Peyer's patch (tissue), 4 donors: ENCODE data around the gene EIF3L. TPM values are rescaled to one million over a fixed set of nuclear protein-coding genes. Genes with fewer than 3 reads are reported as not detected.

Source experiments
- DNase-seq, 3 donors: peaks; one replicate each; pipeline ENCODE4 v3.0.0-alpha.2; 2017 to 2019
- H3K27ac ChIP-seq, 4 donors: fragments of 200-600 bp; sonication (generic); one replicate each; pipeline ENCODE4 v1.5.1; 2016 to 2019
- H3K27me3 ChIP-seq, 2 donors: fragments of 200-600 bp; sonication (generic); one replicate each; pipeline ENCODE4 v1.5.1; 2019
- H3K36me3 ChIP-seq, 3 donors: fragments of 200-600 bp; sonication (generic); one replicate each; pipeline ENCODE4 v1.5.1; 2016 to 2019
- H3K4me1 ChIP-seq, 4 donors: fragments of 200-600 bp; sonication (generic); one replicate each; pipeline ENCODE4 v1.5.1; 2016 to 2019
- H3K4me3 ChIP-seq, 4 donors: fragments of 200-600 bp; sonication (generic); 1 replicate in 3 of 4; 2 replicates in 1 of 4; pipeline ENCODE4 v1.5.1; 2016 to 2019; ENCODE audit warnings: mild to moderate bottlenecking in 1 of 4
- H3K9me3 ChIP-seq, 4 donors: fragments of 200-600 bp; sonication (generic); one replicate each; pipeline ENCODE4 v1.5.1; 2016 to 2019; ENCODE audit warnings: mild to moderate bottlenecking in 1 of 4
- POLR2A ChIP-seq, 2 donors: fragments of 450-650 bp; IDR thresholded peaks; one replicate each; pipeline ENCODE4 v1.5.1; 2017; ENCODE audit warnings: antibody characterized with exemption in 2 of 2, mild to moderate bottlenecking in 2 of 2, moderate library complexity in 2 of 2
- total RNA-seq, 4 donors: library from RNA; depleted of rRNA; stranded (reverse); fragments of >200 nt; gene quantifications; one replicate each; pipeline ENCODE4 v1.1.0, GENCODE V29; 2016
- TF ChIP-seq, protein P1 (sequence below), 6 experiments: fragments of 450-650 bp in 4 of 6; fragments of 200-600 bp in 2 of 6; sonication (generic) in 1 of 6; IDR thresholded peaks; one replicate each; pipeline ENCODE4 v1.5.1; 2017 to 2019; ENCODE audit warnings: antibody characterized with exemption in 6 of 6, mild to moderate bottlenecking in 3 of 6, moderate library complexity in 1 of 6

Gene EIF3L
- total RNA-seq, 4 donors from 2014 or later = 123 to 229 (median 185) TPM

DNA sequence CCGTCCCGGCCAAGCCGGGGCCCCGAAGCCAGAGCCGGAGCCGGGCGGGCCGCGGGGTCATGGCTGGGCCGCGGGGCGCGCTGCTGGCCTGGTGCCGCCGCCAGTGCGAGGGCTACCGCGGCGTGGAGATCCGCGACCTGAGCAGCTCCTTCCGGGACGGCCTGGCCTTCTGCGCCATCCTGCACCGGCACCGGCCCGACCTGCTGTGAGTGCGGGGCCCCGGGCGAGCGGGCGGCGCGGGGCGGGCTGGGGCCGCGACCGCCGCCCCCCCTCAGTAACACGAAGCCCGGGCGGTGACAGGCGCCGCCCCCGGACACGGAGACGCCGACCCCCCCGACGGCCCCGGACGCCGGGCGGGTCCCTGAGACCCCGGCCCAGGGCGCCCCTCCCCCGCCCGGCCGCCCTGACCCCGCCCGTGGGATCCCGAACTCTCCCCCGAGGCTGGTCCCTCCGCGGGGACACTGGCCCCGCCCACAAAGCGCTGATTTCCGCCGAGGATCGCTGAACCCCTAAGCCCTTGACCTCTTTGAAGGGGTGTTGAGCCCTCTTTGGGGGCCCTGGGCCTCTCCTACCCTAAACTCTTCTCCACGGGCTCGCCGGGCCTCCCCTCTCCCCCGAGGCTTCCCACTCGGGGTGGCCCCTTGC, 57.3 kb downstream of the EIF3L start:
- H3K9me3 ChIP-seq = no peaks in the 10 kb centered on the region
- H3K4me1 ChIP-seq = peaks cover 0 to 9% (median 6%) of the 10 kb centered on the region in 4 donors
- no peaks in the 10 kb centered on the region for H3K27me3 ChIP-seq
- peak; percentile 48 to 70 (median 61) for DNase-seq
- peak overlapping the region; percentile 76 to 97 (median 90) for H3K4me3 ChIP-seq
- TF ChIP-seq, protein P1, sequence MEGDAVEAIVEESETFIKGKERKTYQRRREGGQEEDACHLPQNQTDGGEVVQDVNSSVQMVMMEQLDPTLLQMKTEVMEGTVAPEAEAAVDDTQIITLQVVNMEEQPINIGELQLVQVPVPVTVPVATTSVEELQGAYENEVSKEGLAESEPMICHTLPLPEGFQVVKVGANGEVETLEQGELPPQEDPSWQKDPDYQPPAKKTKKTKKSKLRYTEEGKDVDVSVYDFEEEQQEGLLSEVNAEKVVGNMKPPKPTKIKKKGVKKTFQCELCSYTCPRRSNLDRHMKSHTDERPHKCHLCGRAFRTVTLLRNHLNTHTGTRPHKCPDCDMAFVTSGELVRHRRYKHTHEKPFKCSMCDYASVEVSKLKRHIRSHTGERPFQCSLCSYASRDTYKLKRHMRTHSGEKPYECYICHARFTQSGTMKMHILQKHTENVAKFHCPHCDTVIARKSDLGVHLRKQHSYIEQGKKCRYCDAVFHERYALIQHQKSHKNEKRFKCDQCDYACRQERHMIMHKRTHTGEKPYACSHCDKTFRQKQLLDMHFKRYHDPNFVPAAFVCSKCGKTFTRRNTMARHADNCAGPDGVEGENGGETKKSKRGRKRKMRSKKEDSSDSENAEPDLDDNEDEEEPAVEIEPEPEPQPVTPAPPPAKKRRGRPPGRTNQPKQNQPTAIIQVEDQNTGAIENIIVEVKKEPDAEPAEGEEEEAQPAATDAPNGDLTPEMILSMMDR (IDR thresholded peaks at IDR 0.05) = no peak
- no peak for TF ChIP-seq POLR2A (IDR thresholded peaks at IDR 0.05)
- H3K27ac ChIP-seq = peak overlapping the region; percentile 85 to 92 (median 88)
- no peaks in the 10 kb centered on the region for H3K36me3 ChIP-seq

DNA sequence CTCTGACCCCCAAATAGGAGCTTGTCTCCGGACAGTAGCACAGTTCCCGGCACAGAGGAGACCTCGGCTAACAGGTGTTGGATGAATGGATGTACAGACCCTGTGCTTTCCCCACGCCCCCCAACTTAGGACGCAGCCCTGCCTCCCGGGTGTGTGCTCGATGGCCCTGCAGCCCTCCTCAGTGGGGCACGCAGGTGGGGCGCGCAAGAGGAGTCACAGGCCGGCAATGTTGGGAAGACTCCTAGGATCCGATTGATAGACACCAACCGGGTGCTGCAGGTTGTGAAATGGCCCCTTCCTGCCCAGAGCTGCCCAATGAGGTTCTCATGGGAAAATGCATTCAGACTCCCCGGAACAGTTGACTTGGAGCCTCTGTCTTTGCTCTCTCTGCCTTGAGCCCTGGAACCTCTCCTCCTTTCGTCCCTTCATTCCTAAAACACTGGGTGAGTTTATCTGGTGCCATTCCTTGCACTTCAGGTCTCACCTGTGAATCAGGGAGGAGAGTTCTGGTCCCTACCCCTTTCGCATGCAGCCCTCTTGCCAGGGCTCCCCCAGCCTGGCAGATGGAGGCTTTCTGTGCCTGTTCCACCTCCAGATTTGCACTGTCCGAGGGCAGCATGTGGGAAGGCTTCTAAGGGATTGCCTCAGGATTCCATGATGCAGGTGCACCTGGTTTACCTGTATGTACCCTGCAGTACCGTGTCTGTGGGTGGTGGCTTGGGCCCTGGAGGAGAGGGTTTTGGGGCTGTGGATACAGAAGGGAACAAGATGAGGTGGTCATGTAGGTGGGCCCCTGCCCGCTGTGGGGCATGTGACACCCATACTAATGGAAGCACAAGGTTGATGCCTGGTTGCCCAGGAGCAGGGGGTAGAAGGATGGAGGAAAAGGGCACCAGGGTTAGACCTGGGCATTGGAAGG, 58.1 kb downstream of the EIF3L start:
- DNase-seq = no peak
- H3K4me1 ChIP-seq = peaks cover 0 to 9% (median 6%) of the 10 kb centered on the region in 4 donors
- peak overlapping the region; percentile 76 to 97 (median 90) for H3K4me3 ChIP-seq
- H3K27ac ChIP-seq = peak overlapping the region; percentile 85 to 92 (median 88)
- no peaks in the 10 kb centered on the region for H3K27me3 ChIP-seq
- H3K36me3 ChIP-seq = peaks cover 0 to 4% (median 0%) of the 10 kb centered on the region in 3 donors
- TF ChIP-seq, protein P1 (IDR thresholded peaks at IDR 0.05) = no peak
- TF ChIP-seq POLR2A (IDR thresholded peaks at IDR 0.05) = no peak
- H3K9me3 ChIP-seq = no peaks in the 10 kb centered on the region

DNA sequence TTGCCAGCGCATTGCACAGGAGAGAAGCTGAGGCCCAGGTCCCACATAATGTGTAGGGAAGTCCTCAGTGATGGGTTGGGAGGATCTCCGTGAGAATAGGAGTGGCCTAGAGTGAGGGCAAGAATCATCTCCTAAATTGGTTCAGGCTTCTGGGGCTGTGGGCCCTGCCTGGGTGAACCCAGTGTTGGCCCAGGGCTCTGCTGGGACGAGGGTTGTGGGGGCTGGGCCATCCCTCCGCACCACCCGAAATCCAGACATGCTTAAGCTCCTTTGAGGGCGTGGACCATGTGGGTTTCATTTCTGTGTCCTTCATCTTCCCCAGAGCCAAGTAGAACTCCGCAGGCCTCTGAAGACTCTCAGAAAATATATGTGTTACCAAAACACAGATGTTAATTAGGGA, 60.5 kb downstream of the EIF3L start:
- Histone ChIP-seq H3K27me3 (no peaks in the 10 kb centered on the region), H3K4me3 (no peak overlapping the region), H3K9me3 (no peaks in the 10 kb centered on the region), H3K4me1 (peaks cover 0 to 9% (median 6%) of the 10 kb centered on the region in 4 donors), H3K36me3 (peaks cover 0 to 20% (median 0%) of the 10 kb centered on the region in 3 donors), H3K27ac (peak overlapping the region in 2 of 4 donors; percentile 10 to 74)
- no peak for TF ChIP-seq POLR2A (IDR thresholded peaks at IDR 0.05)
- TF ChIP-seq, protein P1 (IDR thresholded peaks at IDR 0.05) = no peak
- no peak for DNase-seq

DNA sequence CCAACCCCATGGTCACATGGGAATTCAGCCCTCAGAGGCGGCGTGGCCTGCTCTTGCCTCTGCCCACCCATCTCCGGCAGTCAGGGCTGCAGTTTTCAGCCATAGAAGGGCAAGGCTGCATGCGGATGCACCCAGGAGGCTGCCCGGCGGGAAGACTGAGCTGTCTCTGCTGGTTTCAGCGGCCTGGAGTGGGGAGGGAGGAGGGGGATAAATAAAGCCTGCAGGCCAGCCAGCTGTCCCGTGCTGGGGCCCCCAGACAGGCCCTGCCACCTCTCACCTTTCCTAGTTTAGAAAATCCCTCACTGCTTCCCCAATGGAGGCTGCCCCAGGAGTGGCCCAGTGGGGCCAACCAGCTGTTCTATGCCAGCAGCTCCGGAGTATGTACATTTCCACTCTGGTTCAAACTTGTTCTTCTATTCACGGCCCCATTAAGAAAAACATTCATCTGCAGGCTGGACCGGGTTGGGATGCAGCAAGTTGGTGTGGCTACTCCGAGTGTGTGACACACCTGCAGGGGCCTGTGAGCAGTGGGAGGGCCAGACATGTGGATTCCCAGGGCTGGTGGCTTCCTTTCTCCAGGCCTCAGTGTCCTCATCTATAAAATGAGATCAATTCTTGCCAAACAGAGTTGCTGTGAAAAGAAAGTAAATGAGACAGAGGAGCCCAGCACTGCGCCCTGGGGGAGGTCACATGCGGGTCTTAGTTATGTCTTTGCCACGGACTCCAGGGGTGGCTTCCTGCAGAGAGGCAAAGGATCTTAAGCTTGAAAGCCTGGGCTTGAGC, 61.9 kb downstream of the EIF3L start:
- no peak for TF ChIP-seq POLR2A (IDR thresholded peaks at IDR 0.05)
- TF ChIP-seq, protein P1 (IDR thresholded peaks at IDR 0.05) = no peak

DNA sequence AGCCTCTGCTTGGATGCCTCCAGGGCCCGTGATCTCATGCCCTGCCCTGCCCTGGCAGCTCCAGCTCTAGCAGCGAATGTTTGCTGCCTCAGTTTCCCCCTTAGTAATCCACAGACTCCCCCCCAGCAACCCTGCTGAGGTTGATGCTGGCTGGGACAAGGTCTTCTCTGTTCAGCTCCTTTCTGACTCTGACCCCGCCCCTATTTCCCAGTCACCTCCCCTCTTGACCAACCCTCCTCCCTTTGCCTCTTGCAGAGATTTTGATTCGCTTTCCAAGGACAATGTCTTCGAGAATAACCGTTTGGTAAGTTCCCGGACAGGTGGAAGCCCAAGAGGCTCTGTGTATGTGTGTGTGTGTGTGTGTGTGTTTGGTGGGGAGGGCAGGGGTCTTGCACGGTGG, 62.5 kb downstream of the EIF3L start:
- DNase-seq = no peak

More for the DNA sequence above, 61.9 kb downstream of the EIF3L start:
- Histone ChIP-seq H3K36me3 (peaks cover 0 to 32% (median 0%) of the 10 kb centered on the region in 3 donors), H3K4me3 (no peak overlapping the region), H3K4me1 (peaks cover 0 to 9% (median 4%) of the 10 kb centered on the region in 4 donors), H3K9me3 (no peaks in the 10 kb centered on the region), H3K27me3 (no peaks in the 10 kb centered on the region), H3K27ac (peak overlapping the region in 2 of 4 donors; percentile 12 to 74)
- no peak for DNase-seq

More for the DNA sequence above, 62.5 kb downstream of the EIF3L start:
- Histone ChIP-seq H3K4me3 (no peak overlapping the region), H3K36me3 (peaks cover 0 to 37% (median 0%) of the 10 kb centered on the region in 3 donors), H3K27me3 (no peaks in the 10 kb centered on the region), H3K27ac (peak overlapping the region in 2 of 4 donors; percentile 9 to 74), H3K4me1 (peaks cover 0 to 9% (median 3%) of the 10 kb centered on the region in 4 donors), H3K9me3 (no peaks in the 10 kb centered on the region)
- no peak for TF ChIP-seq POLR2A (IDR thresholded peaks at IDR 0.05)
- TF ChIP-seq, protein P1 (IDR thresholded peaks at IDR 0.05) = no peak
